ACHN (cell line): ENCODE measurements around the gene SPACDR.
"Not testable (repeated sequence)": the region's sequence is repeated elsewhere in the genome, so short reads cannot be mapped to it uniquely, and the experiment has no call there.

Experiments used
- DNase-seq: peaks from one replicate; pipeline ENCODE4 v3.0.0-alpha.2; 2015
- in situ Hi-C: cut with HindIII; loops from 2 replicates; pipeline ENCODE4 v1.10.0; 2017; ENCODE audit warnings: low sequenced_read_pairs, low pct_ligation_motif_present, low pct_unique_long_range_greater_than_20kb

The SPACDR gene, protein sequence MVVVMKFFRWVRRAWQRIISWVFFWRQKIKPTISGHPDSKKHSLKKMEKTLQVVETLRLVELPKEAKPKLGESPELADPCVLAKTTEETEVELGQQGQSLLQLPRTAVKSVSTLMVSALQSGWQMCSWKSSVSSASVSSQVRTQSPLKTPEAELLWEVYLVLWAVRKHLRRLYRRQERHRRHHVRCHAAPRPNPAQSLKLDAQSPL

GRCh38 chr7:100464210-100464660 lies at the start of gene SPACDR:
Gene SPACDR (minus strand): TSS chr7:100464260. CDS start chr7:100464025, 235 bp downstream.
- in situ Hi-C loops, result no loop called here

DNA sequence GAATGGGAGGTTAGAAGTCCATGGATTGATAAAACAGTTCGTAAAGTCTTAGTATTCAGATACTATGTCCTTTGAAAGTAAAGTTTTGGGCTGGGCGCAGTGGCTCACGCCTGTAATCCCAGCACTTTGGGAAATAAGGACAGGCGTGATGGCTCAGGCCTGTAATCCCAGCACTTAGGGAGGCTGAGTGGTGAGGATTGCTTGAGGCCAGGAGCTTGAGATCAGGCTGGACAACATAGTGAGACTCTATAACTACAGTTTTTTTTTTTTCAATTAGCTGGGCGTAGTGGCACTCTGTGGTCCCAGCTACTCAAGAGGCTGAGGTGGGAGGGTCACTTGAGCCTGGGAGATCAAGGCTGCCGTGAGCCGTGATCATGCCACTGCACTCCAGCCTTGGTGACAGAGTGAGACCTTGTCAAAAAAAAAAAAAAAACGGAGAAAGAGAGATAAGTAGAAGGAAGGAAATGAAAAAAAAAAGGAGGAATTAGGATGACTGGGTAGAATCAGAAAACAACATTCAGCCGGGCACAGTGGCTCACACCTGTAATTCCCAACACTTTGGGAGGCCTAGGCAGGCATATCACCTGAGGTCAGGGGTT lies 49.3 kb upstream of the SPACDR start:
- in situ Hi-C loops, result no loop called here
- DNase-seq, result no peak

More at GRCh38 chr7:100464210-100464660, at the start of gene SPACDR:
- DNase-seq, result no peak

DNA sequence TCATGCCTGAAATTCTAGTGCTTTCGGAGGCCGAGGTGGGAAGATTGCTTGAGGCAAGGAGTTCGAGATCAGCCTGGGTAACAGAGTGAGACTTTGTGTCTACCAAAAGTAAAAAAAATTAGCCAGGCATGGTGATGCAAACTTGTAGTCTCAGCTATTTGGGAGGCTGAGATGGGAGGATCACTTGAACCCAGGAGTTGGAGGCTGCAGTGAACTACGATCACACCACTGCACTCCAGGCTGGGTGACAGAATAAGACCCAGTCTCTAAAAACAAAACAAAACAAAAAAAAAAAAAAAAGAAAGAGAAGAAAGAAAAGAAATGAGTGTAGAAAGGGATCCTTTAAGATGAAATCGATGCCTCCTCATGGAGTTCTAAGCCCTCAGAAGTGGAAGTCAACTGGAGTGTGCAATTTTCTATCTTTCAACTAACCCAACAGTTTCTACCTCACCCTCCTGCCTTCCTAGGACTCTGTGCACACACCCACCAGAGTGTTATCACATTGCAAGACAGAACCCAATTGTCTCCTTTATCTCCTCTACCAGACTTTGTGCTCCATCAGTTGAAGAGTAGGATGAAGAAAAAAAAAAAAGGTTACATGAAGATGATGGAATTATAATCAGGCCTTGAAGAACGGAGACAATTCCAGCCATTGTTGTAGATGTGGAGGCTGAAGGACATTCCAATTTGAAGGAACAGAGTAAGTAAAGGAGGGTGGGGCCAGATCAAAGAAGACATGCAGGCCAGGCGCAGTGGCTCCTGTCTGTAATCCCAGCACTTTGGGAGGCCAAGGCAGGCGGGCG lies 46.6 kb upstream of the SPACDR start:
- no peak for DNase-seq

GRCh38 chr7:100509231-100509630 lies 45.2 kb upstream of the SPACDR start:
- no peak for DNase-seq

More for the DNA sequence above, 46.6 kb upstream of the SPACDR start:
- in situ Hi-C loops, result no loop called here

GRCh38 chr7:100506356-100506923 lies 42.4 kb upstream of the SPACDR start:
- in situ Hi-C loops, result no loop called here
- DNase-seq, result no peak

More at GRCh38 chr7:100509231-100509630, 45.2 kb upstream of the SPACDR start:
- in situ Hi-C loops, result no loop called here

DNA sequence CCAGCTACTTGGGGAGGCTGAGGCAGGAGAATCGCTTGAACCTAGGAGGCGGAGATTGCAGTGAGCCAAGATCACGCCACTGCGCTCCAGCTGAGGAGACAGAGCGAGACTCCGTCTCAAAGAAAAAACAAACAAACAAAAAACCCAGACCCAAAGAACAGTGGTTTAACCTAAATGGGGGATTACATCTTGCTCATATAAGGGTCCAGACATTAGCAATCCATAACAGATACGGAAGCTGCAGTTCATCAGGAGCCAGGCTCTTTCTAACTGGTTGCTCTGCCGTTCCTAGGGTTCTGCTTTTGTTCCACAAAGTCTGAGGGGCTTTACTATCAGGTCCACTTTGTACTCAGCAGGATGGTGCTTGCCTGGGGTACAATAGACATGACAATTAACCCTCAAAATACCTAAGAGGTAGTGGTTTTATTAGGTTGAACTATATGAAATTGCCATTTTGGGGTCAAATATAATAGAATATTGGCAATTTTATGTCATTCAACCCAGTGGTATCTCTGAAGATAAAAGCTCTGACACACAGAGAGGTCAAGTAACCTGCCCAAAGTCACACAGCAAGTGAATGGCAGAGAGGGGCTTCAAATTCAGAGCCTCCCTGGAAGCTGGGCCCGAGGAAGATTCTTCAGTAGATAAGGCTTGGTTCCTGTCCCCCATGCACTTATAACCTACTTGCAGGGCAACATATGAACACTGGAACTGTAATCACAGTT lies 41.0 kb upstream of the SPACDR start:
- DNase-seq, result no peak
- in situ Hi-C loops, result no loop called here

DNA sequence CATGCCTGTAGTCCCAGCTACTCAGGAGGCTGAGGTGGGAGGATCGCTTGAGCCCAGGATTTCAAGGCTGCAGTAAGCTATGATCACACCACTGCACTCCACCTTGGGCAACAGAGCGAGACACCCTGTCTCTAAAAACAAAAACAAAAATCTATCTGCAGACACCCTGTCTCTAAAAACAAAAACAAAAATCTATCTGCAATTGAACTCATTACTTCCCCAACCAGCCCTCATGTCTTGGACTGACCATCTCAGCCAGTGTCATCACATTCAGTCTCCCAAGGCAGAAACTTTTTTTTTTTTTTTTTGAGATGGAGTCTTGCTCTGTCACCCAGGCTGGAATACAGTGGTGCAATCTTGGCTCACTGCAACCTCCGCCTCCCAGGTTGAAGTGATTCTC lies 40.0 kb upstream of the SPACDR start:
- in situ Hi-C loops, DNase-seq: not testable (repeated sequence)

DNA sequence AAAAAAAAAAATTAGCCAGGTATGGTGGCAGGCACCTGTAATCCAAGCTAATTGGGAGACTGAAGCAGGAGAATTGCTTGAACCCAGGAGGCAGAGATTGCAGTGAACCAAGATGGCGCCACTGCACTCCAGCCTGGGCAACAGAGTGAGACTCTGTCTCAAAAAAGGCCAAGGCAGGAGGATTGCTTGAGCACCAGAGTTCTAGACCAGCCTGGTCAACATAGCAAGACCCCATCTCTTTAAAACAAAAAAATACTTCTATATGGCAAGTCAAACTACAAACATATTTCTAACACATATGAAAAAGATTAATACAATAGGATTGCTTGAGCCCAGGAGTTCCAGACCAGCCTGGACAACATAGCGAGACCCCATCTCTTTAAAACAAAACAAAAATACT lies 36.7 kb upstream of the SPACDR start:
- DNase-seq, in situ Hi-C loops: not testable (repeated sequence)

- in situ Hi-C loops, result no loop called here
Measured at GRCh38 chr7:100496509-100496908, 32.4 kb upstream of the SPACDR start.

DNA sequence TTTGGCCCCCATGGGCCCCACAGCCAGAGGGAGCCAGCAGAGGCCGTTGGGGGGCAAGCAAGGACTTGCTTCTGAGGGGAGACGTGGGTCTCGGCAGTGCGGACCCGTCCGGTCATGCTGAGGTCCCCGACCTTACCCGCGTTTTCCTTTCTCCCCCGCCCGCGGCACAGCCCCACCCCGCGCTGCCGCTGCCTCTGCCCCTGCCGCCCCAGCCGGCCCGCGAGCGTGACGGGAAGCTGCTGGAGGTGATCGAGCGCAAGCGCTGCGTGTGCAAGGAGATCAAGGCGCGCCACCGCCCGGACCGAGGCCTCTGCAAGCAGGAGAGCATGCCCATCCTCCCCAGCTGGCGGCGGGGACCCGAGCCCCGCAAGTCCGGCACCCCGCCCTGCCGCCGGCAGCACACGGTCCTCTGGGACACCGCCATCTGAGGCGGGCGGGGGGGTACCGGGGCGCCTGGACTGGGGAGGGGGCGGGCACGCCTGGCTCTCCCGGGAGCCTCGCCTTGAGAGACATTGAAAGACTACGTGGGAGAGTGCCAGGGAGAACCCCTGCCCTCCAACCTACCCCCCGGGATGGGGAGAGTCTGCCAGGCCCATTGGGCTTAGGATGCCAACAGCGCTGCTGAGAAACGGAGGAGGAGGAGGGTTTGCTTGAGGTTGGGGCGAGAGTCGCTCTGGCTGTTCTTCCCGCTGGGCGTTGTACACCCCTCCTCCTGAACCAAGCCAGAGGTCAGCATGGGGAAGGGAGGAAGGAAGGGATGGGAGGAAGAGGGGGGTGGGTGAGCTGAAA lies 29.6 kb upstream of the SPACDR start:
- in situ Hi-C loops, result no loop called here
- peak; percentile 49 for DNase-seq

More at GRCh38 chr7:100496509-100496908, 32.4 kb upstream of the SPACDR start:
- DNase-seq, result no peak

DNA sequence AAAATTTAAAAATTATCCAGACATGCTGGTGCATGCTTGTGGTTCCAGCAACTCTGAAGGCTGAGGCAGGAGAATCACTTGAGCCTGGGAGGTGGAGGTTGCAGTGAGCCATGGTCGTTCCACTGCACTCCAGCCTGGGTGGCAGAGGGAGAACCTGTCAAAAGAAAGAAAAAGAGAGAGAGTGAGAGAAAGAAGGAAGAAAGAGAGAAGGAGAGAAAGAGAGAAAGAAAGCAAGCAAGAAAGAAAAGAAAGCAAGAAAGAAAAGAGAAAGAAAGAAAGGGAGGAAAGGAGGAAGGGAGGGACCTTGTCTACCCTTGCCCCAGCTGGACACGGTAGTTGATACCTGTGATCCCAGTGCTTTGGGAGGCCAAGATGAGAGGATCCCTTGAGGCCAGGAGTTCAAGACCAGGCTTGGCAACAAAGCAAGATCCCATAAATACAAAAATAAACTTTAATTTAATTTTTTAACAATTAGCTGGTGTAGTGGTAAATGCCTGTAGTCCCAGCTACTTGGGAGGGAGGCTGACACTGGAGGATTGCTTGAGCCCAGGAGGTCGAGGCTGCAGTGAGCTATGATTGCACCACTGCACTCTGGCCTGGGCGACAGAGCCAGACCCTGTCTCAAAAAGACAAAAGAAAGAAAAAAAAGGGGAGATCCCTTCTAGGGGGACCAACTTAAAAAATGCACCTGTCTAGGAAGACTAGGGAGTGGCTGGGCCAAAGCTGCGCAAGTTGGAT lies 28.8 kb upstream of the SPACDR start:
- no peak for DNase-seq
- in situ Hi-C loops, result no loop called here

DNA sequence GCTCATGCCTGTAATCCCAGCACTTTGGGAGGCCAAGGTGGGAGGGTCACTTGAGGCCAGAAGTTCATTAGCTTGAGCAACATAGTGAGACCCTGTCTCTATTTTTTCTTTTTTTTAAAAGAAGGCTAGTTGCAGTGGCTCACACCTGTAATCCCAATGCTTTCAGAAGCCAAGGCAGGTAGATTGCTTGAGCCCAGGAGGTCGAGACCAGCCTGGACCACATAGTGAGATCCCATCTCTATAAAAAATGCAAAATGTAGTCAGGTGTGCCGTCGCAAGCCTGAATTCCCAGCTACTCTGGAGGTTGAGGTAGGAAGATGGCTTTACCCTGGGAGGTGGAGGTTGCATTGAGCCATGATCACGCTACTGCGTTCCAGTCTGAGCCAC lies 27.1 kb upstream of the SPACDR start:
- in situ Hi-C loops, result no loop called here
- DNase-seq, result no peak

DNA sequence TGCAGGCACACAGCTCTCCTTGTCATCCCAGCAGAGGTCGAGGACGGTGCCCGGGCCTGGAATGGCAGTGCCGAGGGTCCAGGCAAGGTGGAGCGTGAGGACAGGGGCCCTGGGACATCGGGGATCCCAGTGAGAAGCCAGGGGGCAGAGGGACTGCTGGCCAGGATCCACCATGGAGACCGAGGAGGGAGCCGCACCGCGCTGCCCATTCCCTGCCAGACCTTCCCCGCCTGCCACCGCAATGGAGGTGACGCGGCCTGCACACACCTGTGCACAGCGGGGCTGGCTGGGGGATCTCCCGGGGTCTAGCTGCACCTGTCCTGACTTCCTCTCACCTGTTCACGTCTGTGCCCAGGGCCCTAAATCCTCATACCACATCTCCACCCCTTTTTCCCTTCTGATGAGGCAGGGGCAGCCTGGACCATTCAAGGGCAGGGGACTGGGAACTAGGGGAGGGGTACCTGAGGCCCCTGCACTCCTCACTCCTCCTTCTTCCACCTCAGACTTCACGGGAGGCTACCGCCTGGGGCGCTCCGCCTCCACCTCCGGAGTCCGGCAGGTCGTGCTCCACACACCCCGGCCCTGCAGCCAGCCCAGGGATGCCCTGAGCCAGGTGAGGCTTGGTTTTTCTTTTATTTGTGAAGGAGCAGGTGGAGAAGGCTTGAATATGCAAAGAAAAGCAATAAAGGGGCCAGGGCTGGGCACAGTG lies 26.6 kb upstream of the SPACDR start:
- in situ Hi-C loops, result no loop called here
- DNase-seq, result no peak

DNA sequence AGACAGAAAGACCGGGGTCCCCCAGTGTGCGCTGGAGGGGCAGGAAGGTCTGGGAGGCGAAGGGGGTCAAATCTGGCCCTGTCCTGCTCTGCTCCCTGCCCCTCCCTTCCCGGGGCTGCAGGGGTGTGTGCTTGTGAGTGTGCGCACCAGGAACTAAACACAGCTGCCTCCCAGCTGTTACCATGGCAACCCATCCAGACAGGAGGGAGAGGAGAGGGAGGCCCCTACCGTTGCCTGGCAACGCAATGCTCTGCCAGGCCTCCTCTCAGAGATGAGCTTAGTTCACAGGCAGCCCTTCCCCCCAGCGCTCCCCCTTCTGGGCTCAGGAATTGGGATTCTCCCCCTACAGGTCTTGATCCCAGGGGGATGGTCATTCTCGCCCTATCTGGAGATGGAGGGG lies 25.8 kb upstream of the SPACDR start:
- peak; percentile 46 for DNase-seq
- in situ Hi-C loops, result no loop called here

GRCh38 chr7:100489121-100489520 lies 25.1 kb upstream of the SPACDR start:
- in situ Hi-C loops, result no loop called here
- DNase-seq, result no peak

DNA sequence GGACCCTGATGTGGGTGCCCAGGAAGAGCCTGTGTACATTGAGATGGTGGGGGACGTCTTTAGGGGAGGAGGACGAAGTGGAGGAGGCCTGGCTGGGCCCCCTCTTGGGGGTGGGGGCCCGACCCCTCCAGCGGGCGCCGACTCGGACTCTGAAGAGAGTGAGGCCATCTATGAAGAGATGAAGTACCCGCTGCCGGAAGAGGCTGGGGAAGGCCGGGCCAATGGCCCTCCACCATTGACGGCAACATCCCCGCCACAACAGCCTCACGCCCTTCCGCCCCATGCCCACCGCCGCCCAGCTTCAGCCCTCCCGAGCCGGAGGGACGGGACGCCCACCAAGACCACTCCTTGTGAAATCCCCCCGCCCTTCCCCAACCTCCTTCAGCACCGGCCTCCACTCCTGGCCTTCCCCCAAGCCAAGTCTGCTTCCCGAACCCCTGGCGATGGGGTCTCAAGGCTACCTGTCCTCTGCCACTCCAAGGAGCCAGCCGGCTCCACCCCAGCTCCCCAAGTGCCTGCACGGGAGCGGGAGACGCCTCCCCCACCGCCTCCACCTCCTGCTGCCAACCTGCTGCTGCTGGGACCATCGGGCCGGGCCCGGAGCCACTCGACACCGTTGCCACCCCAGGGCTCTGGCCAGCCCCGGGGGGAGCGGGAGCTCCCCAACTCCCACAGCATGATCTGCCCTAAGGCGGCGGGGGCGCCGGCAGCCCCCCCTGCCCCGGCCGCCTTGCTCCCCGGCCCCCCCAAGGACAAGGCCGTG lies 24.5 kb upstream of the SPACDR start:
- in situ Hi-C loops, result no loop called here
- no peak for DNase-seq
